Type B pancreatic cell (in vitro differentiated cells): ENCODE measurements around the gene KLHL17. TPM values are rescaled to one million over a fixed set of nuclear protein-coding genes. Genes with fewer than 3 reads are reported as not detected.

Source experiments
- DNase-seq: peaks from one replicate; pipeline ENCODE4 v3.0.0; 2021; ENCODE audit warnings: mixed read lengths; ENCODE audit not compliant: unreplicated experiment; ENCODE audit errors: extremely low spot score
- H3K27ac Mint-ChIP-seq: 2 replicates; pipeline ENCODE4 v1.8.0; 2021; ENCODE audit warnings: mild to moderate bottlenecking, mixed read lengths
- H3K27me3 Mint-ChIP-seq: 2 replicates; pipeline ENCODE4 v1.8.0; 2021; ENCODE audit warnings: mixed read lengths
- H3K36me3 Mint-ChIP-seq: 2 replicates; pipeline ENCODE4 v1.8.0; 2021; ENCODE audit warnings: mixed read lengths
- H3K4me1 Mint-ChIP-seq: one replicate; pipeline ENCODE4 v1.8.0; 2021; ENCODE audit warnings: mixed read lengths; ENCODE audit not compliant: unreplicated experiment
- H3K4me3 Mint-ChIP-seq: 2 replicates; pipeline ENCODE4 v1.8.0; 2021; ENCODE audit warnings: mild to moderate bottlenecking, mixed read lengths
- H3K9me3 Mint-ChIP-seq: 2 replicates; pipeline ENCODE4 v1.8.0; 2021; ENCODE audit warnings: mixed read lengths
- CTCF ChIP-seq: fragments of 200-600 bp; sonication (generic); conservative IDR thresholded peaks from 2 replicates; pipeline ENCODE4 v1.5.0; 2021; ENCODE audit warnings: antibody characterized with exemption, mild to moderate bottlenecking
- total RNA-seq: library from RNA; stranded (reverse); gene quantifications from 2 replicates; pipeline ENCODE4 v1.2.1, GENCODE V29; 2021; ENCODE audit warnings: low replicate concordance

KLHL17 gene
- total RNA-seq, 1 donor from 2014 or later, result 42.2 TPM

GRCh38 chr1:938088-938683 is 22.2 kb upstream of the KLHL17 start:
- no peak overlapping the region for H3K27ac Mint-ChIP-seq
- no peaks in the 10 kb centered on the region for H3K9me3 Mint-ChIP-seq
- peaks cover 13% of the 10 kb centered on the region for H3K4me1 Mint-ChIP-seq
- TF ChIP-seq CTCF, result peak; percentile 39
- peaks cover 25% of the 10 kb centered on the region for H3K27me3 Mint-ChIP-seq
- H3K4me3 Mint-ChIP-seq, result peak overlapping the region; percentile 39
- H3K36me3 Mint-ChIP-seq, result no peaks in the 10 kb centered on the region
- no peak for DNase-seq

- Mint-ChIP-seq H3K4me3 (peak overlapping the region; percentile 11), H3K36me3 (no peaks in the 10 kb centered on the region), H3K27ac (no peak overlapping the region), H3K4me1 (peaks cover 14% of the 10 kb centered on the region), H3K9me3 (no peaks in the 10 kb centered on the region), H3K27me3 (peaks cover 25% of the 10 kb centered on the region)
- no peak for DNase-seq
- TF ChIP-seq CTCF, result no peak
These were observed 21.5 kb upstream of the KLHL17 start for GRCh38 chr1:938711-939489.

- Mint-ChIP-seq H3K4me1 (peaks cover 21% of the 10 kb centered on the region), H3K4me3 (peak overlapping the region; percentile 11), H3K27ac (no peak overlapping the region), H3K27me3 (peaks cover 25% of the 10 kb centered on the region), H3K36me3 (no peaks in the 10 kb centered on the region), H3K9me3 (no peaks in the 10 kb centered on the region)
- TF ChIP-seq CTCF, result no peak
- DNase-seq, result no peak
These were observed 20.8 kb upstream of the KLHL17 start for GRCh38 chr1:939511-940106.

GRCh38 chr1:940107-941014 is 20.0 kb upstream of the KLHL17 start:
- H3K27ac Mint-ChIP-seq, result no peak overlapping the region
- no peak for DNase-seq
- H3K4me3 Mint-ChIP-seq, result peak overlapping the region; percentile 45
- no peaks in the 10 kb centered on the region for H3K9me3 Mint-ChIP-seq
- peak; percentile 17 for TF ChIP-seq CTCF
- peaks cover 21% of the 10 kb centered on the region for H3K4me1 Mint-ChIP-seq
- no peaks in the 10 kb centered on the region for H3K36me3 Mint-ChIP-seq
- H3K27me3 Mint-ChIP-seq, result peaks cover 21% of the 10 kb centered on the region

- no peaks in the 10 kb centered on the region for H3K36me3 Mint-ChIP-seq
- peak overlapping the region; percentile 77 for H3K4me3 Mint-ChIP-seq
- DNase-seq, result no peak
- H3K27me3 Mint-ChIP-seq, result peaks cover 16% of the 10 kb centered on the region
- no peak for TF ChIP-seq CTCF
- peaks cover 21% of the 10 kb centered on the region for H3K4me1 Mint-ChIP-seq
- H3K9me3 Mint-ChIP-seq, result no peaks in the 10 kb centered on the region
- H3K27ac Mint-ChIP-seq, result no peak overlapping the region
These were observed 19.3 kb upstream of the KLHL17 start for GRCh38 chr1:941015-941587.
